Measurements from ENCODE around the gene UQCC5. TPM values are rescaled to one million over a fixed set of nuclear protein-coding genes. Genes with fewer than 3 reads are reported as not detected.

The UQCC5 gene
- total RNA-seq = 1.6 and 22.1 TPM in 2 replicates
- polyA plus RNA-seq (2012) = 106 TPM

- DNase-seq (ENCODE audit: low read depth) = peak; percentile 99
Observed at GRCh38 chr3:52536369-52537164, at the start of gene UQCC5. Gene UQCC5 (plus strand): TSS chr3:52536605. CDS start chr3:52536756, 151 bp downstream.

- no peak for DNase-seq (ENCODE audit: low read depth)
Observed at GRCh38 chr3:52487050-52487787, 49.2 kb upstream of the UQCC5 start.

DNA sequence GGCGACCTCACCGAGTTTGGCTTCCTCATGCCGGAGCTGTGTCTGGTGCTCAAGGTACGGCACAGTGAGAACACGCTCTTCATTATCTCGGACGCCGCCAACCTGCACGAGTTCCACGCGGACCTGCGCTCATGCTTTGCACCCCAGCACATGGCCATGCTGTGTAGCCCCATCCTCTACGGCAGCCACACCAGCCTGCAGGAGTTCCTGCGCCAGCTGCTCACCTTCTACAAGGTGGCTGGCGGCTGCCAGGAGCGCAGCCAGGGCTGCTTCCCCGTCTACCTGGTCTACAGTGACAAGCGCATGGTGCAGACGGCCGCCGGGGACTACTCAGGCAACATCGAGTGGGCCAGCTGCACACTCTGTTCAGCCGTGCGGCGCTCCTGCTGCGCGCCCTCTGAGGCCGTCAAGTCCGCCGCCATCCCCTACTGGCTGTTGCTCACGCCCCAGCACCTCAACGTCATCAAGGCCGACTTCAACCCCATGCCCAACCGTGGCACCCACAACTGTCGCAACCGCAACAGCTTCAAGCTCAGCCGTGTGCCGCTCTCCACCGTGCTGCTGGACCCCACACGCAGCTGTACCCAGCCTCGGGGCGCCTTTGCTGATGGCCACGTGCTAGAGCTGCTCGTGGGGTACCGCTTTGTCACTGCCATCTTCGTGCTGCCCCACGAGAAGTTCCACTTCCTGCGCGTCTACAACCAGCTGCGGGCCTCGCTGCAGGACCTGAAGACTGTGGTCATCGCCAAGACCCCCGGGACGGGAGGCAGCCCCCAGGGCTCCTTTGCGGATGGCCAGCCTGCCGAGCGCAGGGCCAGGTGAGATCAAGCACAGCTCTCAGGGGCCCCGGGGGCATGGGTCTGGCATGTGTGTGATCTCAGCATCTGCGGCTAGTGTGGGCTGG lies 48.4 kb upstream of the UQCC5 start:
- no peak for DNase-seq (ENCODE audit: low read depth)

GRCh38 chr3:52488746-52489145 lies 47.7 kb upstream of the UQCC5 start:
- no peak for DNase-seq (ENCODE audit: low read depth)

GRCh38 chr3:52489453-52489852 lies 47.0 kb upstream of the UQCC5 start:
- DNase-seq (ENCODE audit: low read depth) = no peak

DNA sequence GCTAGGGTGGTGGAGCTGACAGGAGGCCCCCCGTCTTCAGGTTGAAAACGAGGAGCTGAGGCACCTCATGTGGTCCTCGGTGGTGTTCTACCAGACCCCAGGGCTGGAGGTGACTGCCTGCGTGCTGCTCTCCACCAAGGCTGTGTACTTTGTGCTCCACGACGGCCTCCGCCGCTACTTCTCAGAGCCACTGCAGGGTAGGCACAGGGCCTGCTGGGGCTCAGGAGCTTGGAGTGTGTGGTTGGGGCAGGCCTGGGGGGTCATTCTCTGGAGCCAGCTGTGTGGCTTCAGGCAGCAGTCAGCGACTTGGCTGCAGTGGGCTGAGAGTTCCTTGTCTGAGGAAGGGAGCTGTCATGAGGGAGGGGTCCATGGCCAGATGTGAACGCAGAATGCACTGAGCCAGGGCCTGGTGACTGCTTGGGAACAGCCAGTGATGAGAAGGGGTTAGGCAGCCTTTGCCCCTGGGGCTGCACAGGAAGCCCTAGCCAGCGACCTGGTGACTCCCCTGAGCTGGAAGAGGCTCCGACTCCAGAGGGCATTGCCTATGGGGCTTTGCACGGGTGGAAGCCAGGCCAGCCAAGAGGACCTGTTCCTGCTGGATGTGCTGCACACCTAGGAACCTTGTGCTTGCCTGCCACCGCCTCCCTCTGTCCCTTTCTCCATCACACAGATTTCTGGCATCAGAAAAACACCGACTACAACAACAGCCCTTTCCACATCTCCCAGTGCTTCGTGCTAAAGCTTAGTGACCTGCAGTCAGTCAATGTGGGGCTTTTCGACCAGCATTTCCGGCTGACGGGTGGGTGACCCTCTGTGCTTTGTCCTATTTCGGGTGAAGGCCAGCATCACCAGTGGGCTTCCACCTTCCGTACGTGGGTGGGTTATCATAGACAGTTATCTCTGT lies 46.1 kb upstream of the UQCC5 start:
- DNase-seq (ENCODE audit: low read depth) = no peak

GRCh38 chr3:52490939-52491526 lies 45.4 kb upstream of the UQCC5 start:
- no peak for DNase-seq (ENCODE audit: low read depth)

DNA sequence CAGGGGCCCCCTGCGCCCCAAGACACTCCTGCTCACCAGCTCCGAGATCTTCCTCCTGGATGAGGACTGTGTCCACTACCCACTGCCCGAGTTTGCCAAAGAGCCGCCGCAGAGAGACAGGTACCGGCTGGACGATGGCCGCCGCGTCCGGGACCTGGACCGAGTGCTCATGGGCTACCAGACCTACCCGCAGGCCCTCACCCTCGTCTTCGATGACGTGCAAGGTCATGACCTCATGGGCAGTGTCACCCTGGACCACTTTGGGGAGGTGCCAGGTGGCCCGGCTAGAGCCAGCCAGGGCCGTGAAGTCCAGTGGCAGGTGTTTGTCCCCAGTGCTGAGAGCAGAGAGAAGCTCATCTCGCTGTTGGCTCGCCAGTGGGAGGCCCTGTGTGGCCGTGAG lies 44.3 kb upstream of the UQCC5 start:
- no peak for DNase-seq (ENCODE audit: low read depth)

GRCh38 chr3:52493232-52494017 lies 43.0 kb upstream of the UQCC5 start:
- no peak for DNase-seq (ENCODE audit: low read depth)

DNA sequence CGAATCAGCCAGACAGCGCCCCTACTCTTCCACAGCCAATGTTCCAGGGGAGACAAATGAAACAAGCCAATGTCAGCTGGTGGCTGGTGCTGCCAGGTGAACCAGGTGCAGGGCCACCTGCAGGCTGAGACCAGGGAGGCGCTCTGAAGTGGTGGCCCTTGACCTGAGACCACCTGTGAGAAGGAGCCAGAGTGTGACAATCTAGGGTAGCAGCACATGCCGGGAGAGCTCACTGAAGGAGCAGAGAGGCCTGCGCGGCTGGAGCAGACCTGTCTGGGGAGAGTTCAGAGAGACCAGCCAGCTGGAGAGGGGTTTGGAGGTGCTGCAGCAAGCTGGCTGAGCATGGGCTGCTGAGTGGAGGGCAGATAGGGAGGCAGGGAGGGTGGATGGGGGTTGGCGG lies 42.0 kb upstream of the UQCC5 start:
- DNase-seq (ENCODE audit: low read depth) = no peak

DNA sequence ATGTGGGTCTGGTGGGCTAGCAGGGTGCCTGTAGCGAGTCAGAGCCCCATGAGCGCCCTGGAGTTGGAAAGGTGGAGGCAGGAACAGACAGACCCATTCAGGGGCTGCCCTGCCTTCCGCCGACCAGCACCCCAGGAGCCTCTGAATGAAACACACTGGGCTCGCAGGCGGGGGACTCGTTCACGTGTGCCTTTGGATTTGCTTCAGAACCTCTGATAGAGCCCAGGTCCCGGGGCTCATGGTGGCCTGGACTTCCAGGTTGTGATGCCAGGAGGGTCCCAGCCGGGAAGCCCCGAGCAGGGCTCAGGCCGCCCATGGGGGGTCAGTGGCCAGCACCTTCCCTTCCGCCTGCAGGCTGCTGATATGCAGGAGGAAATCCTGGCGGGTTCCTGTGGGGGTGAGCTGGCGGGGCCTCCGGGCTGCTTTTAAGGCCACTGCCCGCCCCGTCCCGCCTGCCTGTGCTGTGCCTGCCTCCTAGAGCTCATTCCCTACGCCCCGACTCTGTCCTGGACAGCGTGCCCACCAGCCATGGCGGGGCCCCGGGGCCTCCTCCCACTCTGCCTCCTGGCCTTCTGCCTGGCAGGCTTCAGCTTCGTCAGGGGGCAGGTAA lies 41.4 kb upstream of the UQCC5 start, which contains the start of gene STAB1:
Gene STAB1 (plus strand): TSS at position 453 of the 610 bp plus-strand sequence. CDS start 76 bp downstream, at position 529.
- no peak for DNase-seq (ENCODE audit: low read depth)

DNA sequence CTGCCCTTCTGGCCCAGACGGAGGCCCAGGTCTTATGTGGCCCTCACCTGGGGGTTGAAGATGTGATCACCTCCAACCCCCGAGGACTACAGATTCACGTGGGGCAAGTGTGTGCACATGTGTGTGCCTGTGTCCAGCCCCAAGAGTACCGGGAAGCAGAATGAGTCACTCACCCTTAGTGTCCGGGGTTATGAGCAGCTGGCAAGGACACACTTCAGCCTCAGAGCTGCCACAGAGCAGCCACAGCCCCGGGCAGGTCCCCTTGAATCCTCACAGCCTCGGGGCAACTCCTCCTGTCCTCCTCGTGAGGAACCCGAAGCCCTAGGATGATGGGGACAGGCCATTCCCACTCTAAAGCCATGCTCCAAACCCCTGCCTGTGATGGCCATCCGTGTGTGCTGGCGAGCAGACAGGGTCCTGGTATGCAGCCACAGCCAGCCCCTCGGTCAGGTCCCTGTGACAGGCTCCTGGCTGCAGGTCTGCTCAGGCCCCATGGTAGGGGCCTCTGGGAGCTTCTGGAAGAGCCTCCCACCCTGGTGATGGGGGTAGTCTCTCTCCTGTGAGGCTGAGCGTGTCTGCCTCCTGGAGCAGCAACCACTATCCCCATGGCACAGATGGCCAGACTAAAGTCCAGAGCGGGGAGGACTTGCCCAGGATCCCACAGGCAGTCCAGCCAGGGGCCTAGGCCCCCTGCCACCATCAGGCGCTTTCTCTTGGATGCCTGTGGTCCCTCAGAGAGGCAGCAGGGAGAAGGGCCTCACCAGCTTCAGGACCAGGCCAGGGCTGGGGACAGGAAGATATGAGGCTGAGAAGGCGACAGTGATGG lies 40.4 kb upstream of the UQCC5 start:
- DNase-seq (ENCODE audit: low read depth) = peak; percentile 83

DNA sequence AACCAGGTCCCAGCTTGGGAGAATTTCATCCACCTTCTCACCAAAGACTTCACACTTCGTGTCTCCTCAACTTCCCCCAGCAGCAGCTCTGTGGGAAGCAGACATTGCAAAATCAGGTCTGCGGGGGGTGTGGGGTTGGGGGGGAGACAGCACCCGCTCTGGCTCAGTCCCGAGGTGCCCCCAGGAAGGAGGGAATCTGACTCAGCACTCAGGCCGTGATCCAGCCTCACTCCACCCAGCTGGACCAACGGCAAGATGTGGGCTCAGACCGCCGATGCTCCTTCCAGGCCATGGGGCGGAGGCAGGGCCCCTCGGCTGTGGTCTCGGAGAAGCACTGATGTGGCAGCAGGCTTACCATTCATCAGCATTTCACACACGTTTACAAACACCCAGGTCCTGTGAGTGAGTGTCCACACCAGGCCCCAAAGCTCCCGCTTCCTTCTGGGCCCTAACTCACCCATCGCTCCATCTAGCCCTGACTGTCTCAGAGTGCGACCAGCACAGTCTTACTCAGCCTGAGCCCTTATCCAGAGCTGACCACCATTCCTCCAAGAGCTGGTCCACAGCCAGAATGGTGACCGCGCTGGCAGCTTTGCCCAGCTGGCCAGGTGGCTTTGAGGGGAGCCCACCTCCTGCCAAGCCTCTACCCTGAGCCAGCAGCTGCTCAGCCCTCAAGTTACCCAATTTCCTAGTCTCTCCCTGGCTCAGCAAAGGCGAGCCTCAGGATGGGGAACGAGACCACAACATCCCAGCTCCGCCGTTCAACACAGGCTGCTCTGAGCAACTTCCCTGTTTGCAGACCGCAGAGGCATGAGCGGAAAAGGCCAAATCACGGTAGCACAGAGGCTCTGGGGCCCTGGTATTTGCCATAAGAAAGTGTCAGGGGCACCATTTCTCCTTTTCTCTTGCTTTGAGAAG lies 38.0 kb upstream of the UQCC5 start:
- DNase-seq (ENCODE audit: low read depth) = peak; percentile 94

DNA sequence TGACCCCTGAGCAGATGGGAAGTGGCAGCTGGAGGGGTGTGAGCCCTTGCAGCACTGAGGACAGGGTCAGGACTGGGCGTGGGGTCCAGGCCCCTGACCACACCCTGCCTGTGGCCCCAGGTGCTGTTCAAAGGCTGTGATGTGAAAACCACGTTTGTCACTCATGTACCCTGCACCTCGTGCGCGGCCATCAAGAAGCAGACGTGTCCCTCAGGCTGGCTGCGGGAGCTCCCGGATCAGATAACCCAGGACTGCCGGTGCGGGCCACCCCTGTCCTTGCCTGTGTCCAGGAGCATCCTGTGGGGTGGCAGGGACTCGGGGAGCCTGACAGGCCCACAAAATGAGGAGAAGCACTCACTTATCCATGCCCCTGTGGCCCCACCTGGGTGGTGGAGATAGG lies 35.4 kb upstream of the UQCC5 start:
- DNase-seq (ENCODE audit: low read depth) = no peak

DNA sequence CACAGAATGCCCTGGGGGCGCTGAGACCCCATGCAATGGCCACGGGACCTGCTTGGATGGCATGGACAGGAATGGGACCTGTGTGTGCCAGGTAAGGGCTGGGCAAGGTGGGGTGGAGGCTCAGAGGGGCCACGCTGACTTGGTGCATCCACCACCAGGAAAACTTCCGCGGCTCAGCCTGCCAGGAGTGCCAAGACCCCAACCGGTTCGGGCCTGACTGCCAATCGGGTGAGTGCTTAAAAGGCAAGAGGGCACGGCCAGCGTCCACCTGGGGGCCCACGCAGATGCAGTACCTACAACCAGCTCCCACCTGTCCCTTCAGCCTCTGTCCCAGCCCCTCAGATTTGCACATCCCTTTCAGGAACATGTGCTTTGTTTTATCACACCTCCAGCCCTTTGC lies 34.4 kb upstream of the UQCC5 start:
- DNase-seq (ENCODE audit: low read depth) = no peak

GRCh38 chr3:52502808-52503350 lies 33.5 kb upstream of the UQCC5 start:
- no peak for DNase-seq (ENCODE audit: low read depth)
